ENCODE results near the gene CUL9.

CUL9 gene

GRCh38 chr6:43248791-43249190 lies 66.8 kb downstream of the CUL9 start:
- FAIRE-seq (no peak), DNase-seq (ENCODE audit: extremely low spot score, insufficient read length, low read depth) (no peak)

GRCh38 chr6:43250992-43251373 lies 69.0 kb downstream of the CUL9 start:
- DNase-seq (ENCODE audit: extremely low spot score, insufficient read length, low read depth) (no peak), FAIRE-seq (no peak)

GRCh38 chr6:43253401-43253800 lies 71.4 kb downstream of the CUL9 start:
- no peak for FAIRE-seq
- DNase-seq (ENCODE audit: extremely low spot score, insufficient read length, low read depth): no peak

- FAIRE-seq: no peak
These were observed 72.3 kb downstream of the CUL9 start for GRCh38 chr6:43254138-43254817.

DNA sequence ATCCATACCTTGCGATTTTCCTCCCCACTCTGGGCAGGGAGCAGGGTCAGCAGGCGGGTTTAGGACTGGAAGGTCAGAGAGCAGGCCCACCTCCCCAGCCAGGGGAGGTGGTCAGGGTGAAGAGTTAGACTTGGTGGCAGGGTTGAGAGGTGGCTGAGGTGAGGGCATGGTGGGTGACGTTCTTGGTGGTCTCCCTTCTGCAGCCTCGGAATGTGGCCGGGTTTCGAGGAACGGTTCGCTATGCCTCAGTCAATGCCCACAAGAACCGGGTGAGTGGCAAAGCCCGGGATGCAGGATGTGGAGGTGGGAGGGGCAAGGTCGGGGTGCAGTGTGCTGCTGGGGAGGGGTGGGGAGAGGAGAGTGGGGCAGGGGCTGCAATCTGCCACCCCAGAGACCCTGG lies 72.8 kb downstream of the CUL9 start:
- DNase-seq (ENCODE audit: extremely low spot score, insufficient read length, low read depth): no peak
- no peak for FAIRE-seq

More at GRCh38 chr6:43254138-43254817, 72.3 kb downstream of the CUL9 start:
- no peak for DNase-seq (ENCODE audit: extremely low spot score, insufficient read length, low read depth)

DNA sequence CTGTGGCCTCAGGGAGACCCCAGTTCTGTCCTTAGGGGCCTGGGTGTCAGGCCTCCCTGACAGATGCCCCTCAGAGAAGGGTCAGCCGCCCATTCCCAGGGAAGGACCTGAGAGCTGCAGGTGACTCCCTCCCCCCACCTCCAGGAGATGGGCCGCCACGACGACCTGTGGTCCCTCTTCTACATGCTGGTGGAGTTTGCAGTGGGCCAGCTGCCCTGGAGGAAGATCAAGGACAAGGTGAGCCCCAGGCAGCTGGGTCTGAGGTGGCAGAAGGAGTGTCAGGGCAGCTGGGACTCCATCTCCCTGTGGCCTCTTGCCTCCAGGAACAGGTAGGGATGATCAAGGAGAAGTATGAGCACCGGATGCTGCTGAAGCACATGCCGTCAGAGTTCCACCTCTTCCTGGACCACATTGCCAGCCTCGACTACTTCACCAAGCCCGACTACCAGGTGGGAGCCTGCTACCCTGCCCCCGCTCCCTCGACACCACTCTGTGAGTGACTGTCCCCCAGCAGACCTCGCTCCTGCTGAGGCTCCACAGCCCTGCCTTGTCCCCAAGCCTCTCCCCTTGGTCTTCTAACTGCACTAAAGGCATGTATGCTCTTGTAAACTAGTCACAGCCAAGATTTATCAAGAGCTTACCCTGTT lies 73.5 kb downstream of the CUL9 start:
- FAIRE-seq (no peak), DNase-seq (ENCODE audit: extremely low spot score, insufficient read length, low read depth) (no peak)

DNA sequence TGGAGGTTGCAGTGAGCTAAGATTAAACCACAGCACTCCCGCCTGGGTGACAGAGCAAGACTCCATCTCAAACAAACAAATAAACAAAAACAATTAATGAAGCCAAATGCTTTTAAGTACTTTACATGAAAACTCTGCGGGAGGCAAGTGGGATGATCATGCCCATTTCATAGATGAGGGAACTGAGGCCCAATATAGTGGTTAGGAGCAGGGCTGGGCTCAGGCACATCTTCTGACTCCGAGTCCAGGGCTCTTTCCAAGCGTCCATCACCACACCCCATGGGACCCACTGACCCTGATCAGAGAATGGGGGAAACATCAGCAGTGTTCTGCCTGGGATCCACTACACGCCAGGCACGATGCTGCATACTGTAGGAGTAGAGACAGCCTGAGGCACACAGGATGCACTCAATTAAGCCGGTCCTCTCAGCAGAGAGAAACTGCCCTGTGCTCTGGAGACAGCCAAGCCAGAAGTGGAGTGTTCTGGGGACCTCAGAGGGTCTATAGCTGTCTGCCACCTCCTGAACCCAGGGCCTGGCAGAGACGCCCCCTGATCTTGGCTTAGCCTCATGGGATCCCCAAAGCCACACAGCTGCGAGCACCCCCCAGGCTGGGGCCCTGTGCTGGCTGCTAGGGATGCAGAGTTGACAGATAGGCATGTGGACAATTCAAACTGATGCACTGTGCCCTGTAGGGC lies 74.8 kb downstream of the CUL9 start:
- DNase-seq (ENCODE audit: extremely low spot score, insufficient read length, low read depth) (no peak), FAIRE-seq (no peak)

DNA sequence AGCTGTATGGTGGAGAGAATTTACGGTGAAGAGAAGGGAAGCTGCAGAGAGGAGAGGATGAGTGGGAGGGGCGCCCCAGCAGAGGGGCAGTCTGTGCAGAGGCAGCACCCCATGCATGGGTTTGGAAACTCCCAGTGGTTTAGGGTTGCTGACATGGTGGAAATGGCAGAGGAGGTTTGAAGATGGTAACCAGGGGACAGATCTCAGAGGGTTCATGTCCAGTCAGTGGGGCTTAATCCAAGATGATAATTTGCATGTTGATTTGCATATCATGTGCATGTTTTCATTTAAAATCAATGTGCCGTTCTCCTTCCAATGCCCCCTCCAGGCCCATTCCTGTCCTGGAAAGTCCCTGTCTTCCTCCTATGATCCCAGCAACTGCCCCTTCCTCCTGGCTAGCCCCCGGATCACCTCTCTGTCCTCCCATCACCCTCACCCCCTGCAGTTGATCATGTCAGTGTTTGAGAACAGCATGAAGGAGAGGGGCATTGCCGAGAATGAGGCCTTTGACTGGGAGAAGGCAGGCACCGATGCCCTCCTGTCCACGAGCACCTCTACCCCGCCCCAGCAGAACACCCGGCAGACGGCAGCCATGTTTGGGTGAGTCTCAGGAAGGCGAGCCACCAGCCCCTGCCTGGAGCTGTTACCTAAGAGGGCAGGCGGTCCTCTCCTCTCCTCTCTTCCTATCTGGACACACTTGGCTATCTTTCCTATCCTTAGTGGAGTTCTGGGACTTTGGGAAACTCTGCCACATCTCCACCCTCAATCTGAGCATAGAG lies 75.6 kb downstream of the CUL9 start:
- FAIRE-seq: no peak
- no peak for DNase-seq (ENCODE audit: extremely low spot score, insufficient read length, low read depth)

GRCh38 chr6:43258180-43258579 lies 76.2 kb downstream of the CUL9 start:
- FAIRE-seq (no peak), DNase-seq (ENCODE audit: extremely low spot score, insufficient read length, low read depth) (no peak)

DNA sequence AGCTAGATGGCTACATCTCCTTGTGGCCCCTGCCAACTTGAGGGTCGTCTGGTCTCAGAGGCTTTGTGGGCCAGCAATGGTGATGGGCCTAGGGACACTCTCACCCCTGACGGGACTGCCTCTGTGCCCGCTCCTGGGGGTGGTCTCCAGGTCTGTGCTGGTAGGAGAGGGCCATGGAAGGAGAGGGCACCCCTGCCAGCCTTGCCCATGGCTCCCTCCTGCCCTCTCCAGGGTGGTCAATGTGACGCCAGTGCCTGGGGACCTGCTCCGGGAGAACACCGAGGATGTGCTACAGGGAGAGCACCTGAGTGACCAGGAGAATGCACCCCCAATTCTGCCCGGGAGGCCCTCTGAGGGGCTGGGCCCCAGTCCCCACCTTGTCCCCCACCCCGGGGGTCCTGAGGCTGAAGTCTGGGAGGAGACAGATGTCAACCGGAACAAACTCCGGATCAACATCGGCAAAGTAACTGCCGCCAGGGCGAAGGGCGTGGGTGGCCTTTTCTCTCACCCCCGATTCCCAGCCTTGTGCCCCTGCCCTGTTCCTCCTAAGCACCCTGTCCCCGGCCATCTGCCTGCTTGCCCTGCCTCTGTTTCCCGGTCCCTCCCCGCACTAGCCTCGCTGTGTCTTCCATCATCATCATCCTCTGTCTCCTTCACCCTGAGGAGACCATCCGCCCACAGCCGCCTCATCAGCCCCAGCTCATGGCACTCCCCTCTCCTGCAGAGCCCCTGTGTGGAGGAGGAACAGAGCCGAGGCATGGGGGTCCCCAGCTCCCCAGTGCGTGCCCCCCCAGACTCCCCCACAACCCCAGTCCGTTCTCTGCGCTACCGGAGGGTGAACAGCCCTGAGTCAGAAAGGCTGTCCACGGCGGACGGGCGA lies 77.1 kb downstream of the CUL9 start:
- no peak for FAIRE-seq
- DNase-seq (ENCODE audit: extremely low spot score, insufficient read length, low read depth): no peak

DNA sequence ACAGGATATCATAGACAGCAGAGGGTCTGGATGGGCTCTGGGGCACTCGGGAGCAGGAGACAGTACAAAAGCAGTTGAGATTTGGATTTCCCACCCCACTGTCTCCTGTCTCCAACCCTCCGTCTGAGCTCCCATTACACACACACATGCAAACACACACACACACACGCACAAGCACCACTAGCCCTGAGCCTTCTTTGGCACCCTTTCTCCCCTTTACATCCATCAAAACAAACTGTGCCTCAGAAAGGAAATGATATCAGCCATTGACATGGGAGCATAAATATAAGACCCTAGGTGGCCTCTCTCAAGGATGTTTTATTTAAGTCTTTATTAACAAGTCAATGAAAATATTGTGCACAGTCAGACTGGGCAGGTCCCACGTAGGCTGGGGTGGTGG lies 78.8 kb downstream of the CUL9 start:
- FAIRE-seq (no peak), DNase-seq (ENCODE audit: extremely low spot score, insufficient read length, low read depth) (no peak)

DNA sequence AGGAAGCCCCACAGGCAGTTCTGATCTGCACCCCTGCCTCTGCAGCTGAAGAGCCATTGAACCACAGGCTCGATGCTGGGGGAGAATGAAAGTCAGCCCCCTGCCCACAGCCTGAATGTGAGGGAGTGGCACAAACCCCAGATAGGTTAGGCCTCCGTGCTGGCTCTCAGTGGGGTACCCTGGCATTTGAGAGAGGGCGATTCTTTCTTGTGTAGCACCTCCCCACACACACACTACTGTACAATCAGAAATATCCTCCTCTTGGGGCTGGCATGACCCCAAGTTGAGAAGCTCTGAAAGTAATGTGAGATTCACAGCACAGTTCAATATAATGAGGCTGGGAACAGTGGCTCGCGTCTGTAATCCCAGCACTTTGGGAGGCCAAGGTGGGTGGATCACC lies 79.2 kb downstream of the CUL9 start:
- FAIRE-seq (no peak), DNase-seq (ENCODE audit: extremely low spot score, insufficient read length, low read depth) (no peak)

DNA sequence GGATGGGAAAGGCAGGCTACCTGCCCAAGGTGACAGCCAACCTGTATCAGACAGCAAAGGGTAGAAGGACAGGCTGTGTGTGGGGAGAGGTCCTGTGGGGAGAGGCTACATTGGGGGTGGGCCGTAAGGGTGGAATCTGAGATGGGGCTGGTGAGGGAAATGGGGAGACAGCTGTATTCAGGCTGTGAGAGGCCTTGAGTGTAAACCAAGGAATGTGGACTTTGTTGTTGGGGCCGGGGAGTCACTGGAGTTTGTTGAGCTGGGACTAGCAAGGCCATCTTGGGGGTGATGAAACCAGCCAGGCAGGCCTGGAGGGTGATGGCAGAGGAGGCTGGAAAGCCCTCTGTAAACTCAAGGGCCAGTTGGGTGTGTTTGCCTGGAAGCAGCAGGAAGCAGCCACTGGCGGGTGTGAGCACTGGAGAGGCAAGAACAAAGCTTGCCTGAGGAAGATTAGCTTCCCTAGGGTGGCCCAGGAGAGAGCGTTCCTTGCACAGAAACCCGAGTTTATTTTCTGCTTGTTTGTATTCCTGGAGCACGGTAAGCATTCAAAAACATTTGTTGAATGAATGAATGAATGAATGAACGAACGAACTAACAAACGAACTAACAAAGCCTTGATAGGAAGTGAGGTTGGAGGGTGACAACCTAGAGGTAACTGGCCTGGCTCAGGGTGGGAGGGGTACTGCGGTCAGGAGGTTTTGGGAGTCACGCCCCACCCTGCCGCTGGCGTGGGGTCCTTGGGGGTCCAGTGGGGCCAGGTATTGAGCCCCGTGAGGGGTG lies 80.2 kb downstream of the CUL9 start:
- no peak for FAIRE-seq
- no peak for DNase-seq (ENCODE audit: extremely low spot score, insufficient read length, low read depth)

- FAIRE-seq: no peak
- DNase-seq (ENCODE audit: extremely low spot score, insufficient read length, low read depth): no peak
These were observed 80.9 kb downstream of the CUL9 start for GRCh38 chr6:43262780-43263313.

DNA sequence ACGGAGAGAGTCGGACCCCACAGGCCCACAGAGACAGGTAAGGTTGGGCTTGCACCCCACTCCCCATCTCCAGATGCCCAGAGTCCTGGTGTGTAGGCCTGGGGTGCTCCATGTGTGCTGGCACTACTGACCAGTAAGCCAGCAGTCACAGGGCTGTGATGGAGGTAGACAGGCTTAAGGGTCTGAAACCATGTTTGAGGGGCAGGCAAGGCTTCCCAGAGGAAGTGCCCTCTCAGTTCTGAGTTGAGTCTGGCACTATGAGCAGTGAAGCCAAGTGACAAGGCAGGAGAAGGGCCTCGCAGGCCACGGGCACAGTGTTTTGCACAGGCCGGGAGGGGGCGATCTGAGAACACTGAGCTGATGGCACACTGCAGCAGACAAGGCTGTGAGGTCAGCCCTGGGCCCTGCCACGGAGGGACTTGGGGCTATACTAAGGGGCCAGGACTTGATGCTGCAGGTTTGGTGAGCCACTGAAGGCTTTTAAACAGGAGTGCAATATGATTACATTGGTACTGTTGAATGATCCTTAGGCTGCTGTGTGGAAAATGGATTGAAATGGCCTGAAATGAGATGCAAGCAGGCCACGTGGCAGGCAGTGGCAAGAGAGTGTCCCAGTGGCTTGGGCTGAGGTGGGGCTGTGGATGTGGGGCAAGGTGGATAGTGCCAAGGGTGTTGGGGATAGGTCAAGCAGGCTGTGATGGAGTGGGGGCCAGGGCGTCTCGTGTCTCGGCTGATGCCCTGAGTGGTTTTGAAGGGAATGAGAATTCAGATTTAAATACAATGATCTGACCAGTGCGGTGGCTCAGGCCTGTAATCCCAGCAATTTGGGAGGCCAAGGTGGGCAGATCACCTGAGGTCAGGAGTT lies 81.5 kb downstream of the CUL9 start:
- peak; percentile 86 for FAIRE-seq
- peak; percentile 86 for DNase-seq (ENCODE audit: extremely low spot score, insufficient read length, low read depth)

- DNase-seq (ENCODE audit: extremely low spot score, insufficient read length, low read depth) (no peak), FAIRE-seq (no peak)
These were observed 82.7 kb downstream of the CUL9 start for GRCh38 chr6:43264599-43265145.

DNA sequence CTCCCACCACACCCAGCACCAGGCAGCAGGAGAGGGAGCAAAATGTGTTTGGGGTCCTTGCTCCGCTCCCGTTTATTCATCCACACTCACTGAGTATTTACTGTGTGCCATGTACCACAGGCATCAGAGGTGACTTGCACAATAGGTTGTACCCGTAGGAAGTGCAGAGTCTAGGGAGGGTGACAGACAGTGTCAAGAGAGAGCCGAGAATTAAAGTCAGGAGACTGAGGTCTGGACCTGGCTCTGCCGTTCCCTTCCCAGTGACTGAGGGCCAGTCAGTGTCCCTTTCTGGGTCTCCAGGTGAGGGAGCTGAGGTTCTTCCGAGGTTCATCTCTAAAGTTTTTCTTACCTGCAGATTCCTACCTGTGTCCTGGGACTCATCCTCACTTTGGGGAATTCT lies 83.6 kb downstream of the CUL9 start:
- no peak for FAIRE-seq
- no peak for DNase-seq (ENCODE audit: extremely low spot score, insufficient read length, low read depth)

Measured in GM18507 (cell line).